ENCODE data around the gene RPL3.

DNA sequence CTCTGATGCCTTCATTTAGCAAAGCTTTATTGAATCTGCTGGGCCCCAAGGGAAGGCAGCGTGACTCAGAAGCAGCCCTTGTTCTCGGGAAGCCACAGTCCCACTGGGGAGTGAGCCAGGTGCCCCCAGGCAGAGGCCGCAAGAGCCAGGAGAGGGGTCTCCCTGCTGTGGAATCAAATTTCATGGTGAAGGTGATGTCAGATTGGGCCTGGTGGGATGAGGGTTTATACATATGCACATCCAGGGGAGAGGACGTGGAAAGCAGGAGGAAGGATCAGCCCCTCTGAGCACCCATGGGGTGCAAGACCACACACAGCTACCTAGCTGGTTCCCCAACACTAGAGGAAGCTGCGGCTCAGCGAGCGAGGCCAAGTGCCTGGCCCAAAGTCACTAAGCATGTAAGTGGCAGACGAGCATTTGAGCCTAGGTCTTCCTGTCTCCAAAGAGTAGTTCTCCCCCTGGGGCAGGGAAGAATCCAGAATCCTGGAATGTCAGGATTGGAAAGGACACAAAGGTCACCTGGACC is 32.3 kb upstream of the RPL3 start:
- TF ChIP-seq FOXP2 (optimal IDR thresholded peaks at IDR 0.05; ENCODE audit: borderline replicate concordance, extremely low read depth, extremely low read length, insufficient read depth) = no peak
- TF ChIP-seq SIN3A (IDR thresholded peaks at IDR 0.05; ENCODE audit: borderline replicate concordance, insufficient read depth, low read length) = no peak
